Measurements from ENCODE around the gene KHNYN.

Gene KHNYN

DNA sequence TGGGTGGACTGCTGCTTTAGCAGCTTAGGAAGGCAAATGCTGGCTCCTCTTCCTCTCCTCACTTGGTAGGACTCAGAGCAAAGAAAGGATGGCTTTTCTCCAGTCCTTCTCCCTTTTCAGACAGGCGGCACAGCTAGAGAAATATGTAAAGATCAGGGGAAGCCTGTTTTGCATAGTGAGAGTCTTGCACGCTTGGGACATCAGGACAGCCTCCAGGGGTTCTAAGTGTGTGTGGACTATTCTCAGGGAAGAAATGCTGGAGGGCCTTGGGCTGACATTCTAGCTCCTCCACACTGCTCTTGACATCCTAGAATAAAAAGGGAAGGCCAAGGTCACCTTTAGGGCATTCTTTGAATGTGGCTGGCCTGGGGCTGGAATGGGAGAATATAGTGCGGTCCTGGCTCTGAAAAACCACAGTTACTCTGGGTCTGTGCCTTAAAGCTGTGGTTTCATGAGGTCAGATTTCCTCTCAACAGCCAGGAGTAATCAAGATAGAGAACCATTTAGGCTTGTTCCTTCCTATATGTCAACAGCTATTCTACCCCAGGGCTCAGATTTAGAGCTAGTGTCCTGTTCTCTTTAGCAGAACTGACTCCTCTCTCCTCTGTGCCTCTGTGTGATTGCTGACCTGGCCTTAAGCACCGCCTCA, 54.0 kb downstream of the KHNYN start:
- TF ChIP-seq, protein P1, sequence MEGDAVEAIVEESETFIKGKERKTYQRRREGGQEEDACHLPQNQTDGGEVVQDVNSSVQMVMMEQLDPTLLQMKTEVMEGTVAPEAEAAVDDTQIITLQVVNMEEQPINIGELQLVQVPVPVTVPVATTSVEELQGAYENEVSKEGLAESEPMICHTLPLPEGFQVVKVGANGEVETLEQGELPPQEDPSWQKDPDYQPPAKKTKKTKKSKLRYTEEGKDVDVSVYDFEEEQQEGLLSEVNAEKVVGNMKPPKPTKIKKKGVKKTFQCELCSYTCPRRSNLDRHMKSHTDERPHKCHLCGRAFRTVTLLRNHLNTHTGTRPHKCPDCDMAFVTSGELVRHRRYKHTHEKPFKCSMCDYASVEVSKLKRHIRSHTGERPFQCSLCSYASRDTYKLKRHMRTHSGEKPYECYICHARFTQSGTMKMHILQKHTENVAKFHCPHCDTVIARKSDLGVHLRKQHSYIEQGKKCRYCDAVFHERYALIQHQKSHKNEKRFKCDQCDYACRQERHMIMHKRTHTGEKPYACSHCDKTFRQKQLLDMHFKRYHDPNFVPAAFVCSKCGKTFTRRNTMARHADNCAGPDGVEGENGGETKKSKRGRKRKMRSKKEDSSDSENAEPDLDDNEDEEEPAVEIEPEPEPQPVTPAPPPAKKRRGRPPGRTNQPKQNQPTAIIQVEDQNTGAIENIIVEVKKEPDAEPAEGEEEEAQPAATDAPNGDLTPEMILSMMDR (IDR thresholded peaks at IDR 0.05; ENCODE audit: insufficient read depth, low read length, poor library complexity, severe bottlenecking), result no peak
- Histone ChIP-seq H3K36me3 (ENCODE audit: control insufficient read depth, insufficient read depth, low read length) (no peaks in the 10 kb centered on the region), H3K27me3 (replicated peaks; ENCODE audit: control insufficient read depth, insufficient read depth, low read length) (no peaks in the 10 kb centered on the region), H3K4me3 (replicated peaks; ENCODE audit: low read depth, low read length) (no peak overlapping the region)
- no peak for DNase-seq (ENCODE audit: extremely low read depth, insufficient read length)

Measured in GM06990 (cell line).